NCI-H2227 (cell line): ENCODE results near the gene TMEM38A.
"Not testable (repeated sequence)": the region's sequence is repeated elsewhere in the genome, so short reads cannot be mapped to it uniquely, and the experiment has no call there.

Experiments used
- DNase-seq: peaks from one replicate; lab custom pipeline; 2025; ENCODE audit not compliant: unreplicated experiment; lab: John Stamatoyannopoulos, UW

The TMEM38A gene

DNA sequence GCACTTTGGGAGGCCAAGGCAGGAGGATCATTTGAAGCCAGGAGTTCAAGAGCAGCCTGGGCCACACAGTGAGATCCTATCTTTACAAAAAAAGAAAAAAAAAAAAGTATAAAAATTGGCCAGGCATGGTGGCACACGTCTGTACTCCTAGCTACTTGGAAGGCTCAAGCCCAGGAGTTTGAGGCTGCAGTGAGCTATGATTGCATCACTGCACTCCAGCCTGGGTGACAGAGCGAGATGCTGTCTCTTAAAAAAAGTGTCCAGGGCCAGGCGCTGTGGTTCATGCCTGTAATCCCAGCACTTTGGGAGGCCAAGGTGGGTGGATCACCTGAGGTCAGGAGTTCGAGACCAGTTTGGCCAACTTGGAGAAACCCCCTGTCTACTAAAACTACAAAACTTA, 12.9 kb downstream of the TMEM38A start:
- DNase-seq = not testable (repeated sequence)

DNA sequence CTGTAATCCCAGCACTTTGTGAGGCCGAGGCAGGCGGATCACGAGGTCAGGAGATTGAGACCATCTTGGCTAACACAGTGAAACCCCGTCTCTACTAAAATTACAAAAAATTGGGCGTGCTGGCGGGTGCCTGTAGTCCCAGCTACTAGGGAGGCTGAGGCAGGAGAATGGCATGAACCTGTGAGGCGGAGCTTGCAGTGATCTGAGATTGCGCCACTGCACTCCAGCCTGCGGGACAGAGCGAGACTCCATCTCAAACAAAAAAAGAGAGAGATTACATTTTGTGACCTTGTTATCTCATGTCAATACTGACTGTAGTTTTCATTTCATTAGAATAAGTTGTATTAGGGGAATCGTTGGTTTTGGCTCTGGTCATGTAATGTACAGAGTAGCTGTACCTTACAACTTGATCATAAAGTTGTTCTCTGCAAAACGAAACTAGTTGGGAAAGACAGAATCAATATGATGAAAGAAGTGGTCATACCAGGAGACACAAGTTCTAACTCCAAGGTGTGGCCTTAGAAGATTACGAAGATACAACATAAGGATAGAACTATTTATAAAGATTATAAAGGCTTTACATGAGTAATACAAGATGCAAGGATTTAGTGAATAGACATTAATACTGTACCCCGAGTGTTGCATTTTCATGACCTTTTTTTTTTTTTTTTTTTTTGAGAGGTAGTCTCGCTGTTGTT, 15.3 kb downstream of the TMEM38A start:
- DNase-seq = no peak

DNA sequence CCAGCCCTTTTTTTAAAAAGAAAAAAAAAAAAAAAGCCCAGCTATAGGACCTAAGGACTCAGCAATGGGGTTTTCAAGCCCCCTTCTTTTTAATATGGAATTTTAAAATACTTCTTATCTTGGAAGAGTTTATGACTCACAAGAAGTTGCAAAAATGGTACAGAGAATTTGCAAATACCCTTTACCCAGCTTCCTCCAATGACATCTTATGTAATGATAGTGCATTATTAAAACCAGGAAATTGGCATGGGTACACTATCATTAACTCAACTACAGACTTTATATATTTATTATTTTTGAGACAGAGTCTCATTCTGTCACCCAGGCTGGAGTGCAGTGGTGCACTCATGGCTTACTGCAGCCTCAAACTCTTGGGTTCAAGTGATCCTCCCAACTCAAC, 16.1 kb downstream of the TMEM38A start:
- DNase-seq = no peak

DNA sequence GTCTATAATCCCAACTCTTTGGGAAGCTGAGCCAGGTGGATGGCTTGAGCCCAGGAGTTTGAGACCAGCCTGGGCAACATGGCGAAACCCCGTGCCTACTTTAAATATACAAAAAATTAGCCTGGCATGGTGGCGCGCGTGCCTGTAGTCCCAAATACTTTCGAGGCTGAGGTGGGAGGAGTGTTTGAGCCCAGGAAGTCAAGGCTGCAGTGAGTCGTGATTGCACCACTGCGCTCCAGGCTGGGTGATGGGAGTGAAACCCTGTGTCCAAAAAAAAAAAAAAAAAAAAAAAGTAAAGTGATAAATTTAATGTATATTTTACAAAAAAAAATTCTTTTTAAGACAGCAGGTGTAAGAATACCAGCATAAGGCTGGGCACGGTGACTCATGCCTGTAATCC, 17.6 kb downstream of the TMEM38A start:
- DNase-seq = no peak

DNA sequence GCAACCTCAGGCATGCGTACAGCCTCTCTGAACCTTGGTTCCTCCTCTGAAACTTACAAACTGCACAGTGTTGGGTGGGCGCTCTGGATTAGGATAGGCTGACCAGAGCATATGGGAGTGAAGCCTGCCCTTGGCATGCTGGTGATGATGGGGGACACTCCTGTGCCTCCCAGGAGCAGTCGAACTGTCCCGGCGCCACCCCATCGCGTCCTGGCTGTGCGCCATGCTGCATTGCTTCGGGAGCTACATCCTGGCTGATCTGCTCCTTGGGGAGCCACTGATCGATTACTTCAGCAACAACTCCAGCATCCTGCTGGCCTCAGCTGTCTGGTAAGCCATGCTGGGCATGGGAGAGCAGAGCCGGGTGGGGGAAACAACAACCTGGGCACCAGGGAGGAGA, 18.9 kb downstream of the TMEM38A start:
- DNase-seq = no peak

DNA sequence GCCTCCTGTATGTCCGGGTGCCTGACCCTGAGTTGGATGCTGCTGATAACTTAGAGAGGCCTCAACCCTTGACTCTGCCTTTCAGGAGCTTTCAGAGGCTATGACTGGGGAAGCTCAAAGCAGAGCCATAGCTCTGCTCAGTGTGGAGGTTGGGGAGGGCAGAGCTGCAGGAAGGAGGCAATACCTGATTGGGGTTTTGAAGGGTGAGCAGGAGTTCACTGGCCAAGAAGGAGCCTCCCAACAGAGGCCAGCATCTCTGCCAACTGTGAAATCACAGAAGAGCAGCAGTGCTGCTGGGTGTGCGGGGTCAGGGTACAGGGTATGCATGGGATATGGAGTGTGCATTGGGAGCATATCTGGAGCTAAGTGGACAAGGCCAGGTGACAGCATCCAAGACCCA, 21.6 kb downstream of the TMEM38A start:
- no peak for DNase-seq

DNA sequence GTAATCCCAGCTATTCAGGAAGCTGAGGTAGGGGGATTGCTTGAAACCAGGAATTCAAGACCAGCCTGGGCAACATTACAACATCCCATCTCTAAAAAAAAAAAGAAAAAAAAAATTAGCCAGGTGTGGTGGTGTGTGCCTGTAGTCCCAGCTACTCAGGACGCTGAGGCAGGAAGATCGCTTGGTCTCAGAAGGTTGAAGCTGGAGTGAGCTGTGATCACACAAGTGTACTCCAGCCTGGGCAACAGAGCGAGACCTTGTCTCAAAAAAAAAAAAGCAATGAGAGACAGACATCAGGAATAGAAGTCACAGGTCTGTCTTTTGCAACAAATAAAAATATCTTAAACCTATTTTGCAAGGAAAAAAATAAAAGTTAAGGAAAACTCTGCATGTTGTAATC, 23.3 kb downstream of the TMEM38A start:
- DNase-seq = no peak

DNA sequence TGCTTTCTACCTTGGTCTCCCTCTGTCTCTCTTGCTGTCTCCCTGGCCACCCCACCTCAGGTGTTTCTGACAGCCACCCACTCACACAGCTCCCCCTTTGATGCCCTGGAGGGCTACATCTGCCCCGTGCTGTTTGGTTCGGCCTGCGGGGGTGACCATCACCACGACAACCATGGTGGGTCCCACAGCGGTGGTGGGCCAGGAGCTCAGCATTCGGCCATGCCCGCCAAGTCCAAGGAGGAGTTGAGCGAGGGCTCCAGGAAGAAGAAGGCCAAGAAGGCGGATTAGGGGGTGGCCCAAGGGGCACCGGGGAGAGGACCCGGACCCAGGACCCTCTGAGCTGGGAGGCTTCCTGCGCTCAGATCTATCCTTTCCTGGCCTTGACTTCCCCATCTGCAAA, 27.1 kb downstream of the TMEM38A start:
- DNase-seq = no peak

DNA sequence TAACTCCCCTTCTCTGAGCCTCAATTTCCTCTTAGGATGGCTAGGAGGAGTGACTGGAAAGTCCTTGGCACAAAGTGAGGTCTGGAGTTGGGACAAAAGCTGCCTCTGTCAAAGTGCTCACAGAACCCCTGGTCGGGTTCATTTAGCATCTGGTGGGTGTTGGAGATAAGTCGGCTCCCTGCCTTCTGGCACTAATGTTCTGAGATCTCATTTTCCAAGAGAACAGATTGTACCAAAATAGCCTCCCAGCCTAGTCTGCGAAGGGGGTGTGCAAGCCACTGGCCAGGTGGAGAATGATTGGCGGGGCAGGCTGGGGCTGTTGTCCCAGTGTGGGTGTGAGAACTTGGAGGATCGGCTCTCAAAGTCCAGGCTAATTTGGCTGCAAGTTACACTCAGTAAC, 38.0 kb downstream of the TMEM38A start:
- no peak for DNase-seq

DNA sequence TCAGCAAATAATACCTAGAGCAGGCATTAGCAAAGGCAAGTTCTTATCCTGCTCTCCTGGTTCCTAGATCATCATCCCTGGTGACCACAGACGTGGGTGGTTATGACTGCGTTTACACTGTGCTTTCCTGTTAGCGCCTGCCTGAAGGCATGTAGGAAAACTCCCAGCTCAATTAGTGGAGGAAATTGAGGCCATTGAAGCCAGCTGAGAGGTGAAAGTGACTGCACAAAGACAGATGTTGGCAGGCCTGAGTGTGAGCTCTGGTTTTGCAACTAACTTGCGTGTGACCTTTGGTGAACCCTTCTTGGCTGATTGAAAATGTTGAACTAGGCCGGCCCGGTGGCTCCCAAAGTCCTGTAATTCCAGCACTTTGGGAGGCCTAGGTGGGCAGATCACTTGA, 41.2 kb downstream of the TMEM38A start:
- DNase-seq = no peak

DNA sequence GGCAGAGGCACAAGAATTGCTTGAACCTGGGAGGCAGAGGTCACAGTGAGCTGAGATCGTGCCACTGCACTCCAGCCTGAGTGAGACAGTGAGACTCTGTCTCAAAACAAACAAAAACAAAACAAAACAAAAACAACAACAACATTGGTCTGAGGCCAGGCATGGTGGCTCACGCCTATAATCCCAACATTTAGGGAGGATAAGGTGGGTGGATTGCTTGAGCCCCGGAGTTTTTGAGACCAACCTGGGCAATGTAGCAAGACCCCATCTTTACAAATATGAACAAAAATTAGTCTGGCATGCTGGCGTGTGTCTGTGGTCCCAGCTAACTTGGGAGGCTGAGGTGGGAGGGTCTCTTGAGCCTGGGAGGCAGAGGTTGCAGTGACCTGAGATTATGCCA, 42.7 kb downstream of the TMEM38A start:
- no peak for DNase-seq

DNA sequence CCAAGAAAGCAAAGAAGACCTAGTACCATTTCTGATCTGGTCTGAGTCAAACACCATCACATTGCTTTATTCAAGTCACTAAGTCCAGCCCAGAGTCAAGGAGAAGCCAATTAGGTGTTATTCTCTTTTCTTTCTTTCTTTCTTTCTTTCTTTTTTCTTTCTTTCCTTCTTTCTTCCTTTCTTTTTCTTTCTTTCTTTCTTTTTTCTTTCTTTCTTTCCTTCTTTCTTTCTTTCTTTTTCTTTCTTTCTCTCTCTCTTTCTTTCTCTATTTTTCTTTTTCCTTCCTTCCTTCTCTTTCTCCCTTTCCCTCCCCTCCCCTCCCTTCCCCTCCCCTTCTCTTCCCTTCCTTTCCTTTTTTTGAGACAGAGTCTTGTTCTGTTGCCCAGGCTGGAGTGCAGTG, 49.9 kb downstream of the TMEM38A start:
- not testable (repeated sequence) for DNase-seq

DNA sequence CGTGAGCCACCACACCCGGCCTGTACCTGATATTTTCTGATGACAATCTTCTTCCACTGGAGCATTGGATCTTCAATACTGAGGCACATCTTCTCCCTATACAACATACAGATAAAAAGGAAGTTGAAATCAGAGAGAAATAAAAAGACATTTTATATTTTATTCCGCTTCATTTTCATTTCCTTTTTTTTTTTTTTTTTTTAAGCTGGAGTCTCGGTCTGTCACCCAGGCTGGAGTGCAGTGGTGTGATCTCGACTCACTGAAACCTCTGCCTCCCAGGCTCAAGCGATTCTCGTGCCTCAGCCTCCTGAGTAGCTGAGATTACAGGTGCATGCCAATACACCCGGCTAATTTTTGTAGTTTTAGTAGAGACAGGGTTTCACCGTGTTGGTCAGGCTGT, 51.4 kb downstream of the TMEM38A start:
- DNase-seq = not testable (repeated sequence)

DNA sequence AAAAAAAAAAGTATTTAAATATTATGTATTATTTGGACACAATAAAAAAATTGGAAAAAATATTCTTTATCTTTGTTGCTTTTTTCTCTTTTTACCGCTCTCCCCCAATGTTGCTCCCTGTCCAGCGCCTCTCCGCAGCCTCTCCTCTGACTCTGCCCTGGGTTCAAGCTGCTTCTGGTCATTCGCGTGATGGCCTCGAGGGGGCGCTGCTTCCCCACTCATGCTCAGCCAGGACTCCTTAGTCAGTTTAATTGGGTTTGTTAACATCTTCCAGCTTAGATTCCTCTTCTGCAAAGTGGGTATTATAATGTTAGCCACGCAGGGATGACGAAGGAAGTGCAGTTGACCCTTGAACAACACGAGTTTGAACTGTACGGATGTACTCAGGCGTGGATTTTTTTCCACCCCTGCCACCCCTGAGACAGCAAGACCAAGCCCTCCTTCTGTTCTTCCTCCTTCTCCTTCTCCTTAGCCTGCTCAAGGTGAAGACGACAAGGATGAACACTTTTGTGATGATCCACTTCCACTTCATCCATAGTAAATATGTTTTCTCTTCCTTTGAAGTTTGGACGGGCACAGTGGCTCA, 53.9 kb downstream of the TMEM38A start:
- DNase-seq = peak; percentile 38

DNA sequence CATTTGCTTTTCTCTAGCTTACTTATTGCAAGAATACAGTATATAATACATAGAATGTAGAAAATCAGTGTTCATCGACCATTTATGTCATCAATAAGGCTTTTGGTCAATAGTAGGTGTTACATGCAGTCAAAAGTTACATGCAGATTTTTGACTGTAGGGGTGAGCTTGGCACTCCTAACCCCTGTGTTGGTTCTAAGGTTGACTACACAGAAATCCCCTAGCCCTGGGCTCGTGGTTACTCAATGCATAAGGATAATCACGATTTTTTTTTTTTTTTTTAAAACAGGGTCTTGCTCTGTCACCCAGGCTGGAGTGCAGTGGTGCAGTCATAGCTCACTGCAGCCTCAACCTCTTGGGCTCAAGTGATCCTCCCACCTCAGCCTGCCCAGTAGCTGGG, 54.7 kb downstream of the TMEM38A start:
- DNase-seq = no peak

DNA sequence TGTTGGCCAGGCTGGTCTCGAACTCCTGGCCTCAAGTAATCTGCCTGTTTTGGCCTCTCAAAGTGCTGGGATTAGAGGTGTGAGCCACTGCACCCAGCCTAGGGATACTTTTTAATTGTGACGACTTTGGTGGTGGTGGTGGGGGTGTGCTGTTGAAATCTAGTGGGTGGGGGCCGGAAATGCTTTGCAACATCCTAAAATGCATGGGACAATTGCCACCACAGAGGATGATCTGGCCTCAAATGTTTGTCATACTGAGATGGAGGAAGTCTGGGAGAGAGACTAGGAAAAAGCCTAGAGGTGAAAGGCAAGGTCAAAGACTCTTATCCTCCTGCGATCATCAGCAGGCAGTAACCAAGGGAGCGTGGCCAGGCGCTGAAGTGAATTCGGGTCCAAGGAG, 60.1 kb downstream of the TMEM38A start:
- no peak for DNase-seq

DNA sequence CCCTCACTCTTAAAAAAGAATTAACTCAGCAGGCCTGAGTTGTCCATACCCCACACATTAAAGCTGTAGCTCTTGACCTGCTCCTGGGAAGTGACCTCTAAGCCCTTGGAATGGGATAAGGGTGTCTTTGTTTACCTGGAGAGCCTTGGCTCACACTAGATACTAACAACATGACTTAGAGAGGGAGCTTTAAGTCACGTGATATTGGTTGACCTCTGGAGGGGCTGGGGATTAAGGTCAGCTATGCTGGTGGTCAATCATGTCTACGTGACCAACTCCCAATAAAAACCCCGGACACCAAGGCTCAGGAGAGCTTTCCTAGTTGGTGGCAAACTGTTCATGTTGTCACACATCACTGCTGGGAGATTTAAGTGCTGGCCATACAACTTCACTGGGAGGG, 61.7 kb downstream of the TMEM38A start:
- DNase-seq = no peak

DNA sequence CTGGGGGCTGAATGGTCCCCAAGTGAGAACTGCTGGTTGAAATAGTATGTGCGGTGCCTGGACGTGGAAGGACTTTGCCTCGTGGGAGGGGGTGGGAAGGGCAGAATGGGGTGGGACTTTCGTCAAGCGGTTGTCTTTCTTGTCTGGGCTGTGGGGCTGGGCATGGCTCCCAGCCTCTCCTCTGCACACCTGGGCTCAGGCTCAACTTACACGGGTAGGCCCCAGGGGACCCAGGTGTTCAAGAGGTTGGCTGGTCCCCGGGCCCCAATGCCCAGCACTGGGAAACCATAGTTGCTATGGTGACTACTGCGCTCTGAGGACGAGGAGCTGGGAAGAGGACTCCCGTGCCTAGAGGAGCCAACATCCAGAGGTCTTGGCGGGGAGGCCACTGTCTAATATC, 66.0 kb downstream of the TMEM38A start:
- DNase-seq = no peak

DNA sequence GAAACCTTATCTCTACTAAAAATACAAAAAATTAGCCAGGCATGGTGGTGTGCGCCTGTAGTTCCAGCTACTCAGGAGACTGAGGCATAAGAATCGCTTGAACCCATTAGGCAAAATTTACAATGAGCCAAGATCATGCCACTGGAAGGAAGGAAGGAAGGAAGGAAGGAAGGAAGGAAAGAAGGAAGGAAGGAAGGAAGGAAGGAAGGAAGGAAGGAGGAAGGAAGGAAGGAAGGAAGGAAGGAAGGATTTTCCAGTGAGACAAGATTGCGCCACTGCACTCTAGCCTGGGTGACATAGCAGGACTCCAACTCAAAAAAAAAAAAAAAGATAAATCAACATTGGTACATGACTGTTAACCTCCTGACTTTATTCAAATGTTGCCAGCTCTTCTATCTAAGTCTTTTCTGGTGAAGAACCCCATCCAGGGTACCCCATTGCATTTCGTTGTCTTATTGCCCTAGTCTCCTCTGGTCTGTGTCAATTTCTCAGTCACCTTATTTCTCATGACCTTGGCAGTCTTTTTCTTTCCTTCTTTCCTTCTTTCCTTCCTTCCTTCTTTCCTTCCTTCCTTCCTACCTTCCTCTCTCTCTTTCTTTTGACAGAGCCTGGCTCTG, 74.8 kb downstream of the TMEM38A start:
- DNase-seq = not testable (repeated sequence)

DNA sequence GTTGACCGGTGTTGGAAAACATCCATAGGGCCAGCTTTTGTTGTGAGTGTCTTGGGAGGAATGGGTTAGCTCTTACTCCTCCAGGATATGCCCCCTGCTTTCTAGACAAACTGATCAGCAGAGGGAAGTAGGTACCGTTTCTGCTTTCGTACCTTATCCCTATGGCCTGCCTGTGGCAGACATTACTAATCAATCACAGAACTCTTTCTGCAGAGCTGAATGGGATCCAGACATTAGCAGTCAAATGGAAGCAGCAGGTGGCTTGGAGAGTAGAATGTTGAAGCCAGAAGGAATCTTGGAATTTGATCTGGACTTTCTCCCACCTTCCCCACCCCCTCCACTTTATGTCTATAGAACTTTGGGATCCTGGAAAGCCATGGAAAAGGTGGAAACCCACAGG, 75.8 kb downstream of the TMEM38A start:
- DNase-seq = no peak

DNA sequence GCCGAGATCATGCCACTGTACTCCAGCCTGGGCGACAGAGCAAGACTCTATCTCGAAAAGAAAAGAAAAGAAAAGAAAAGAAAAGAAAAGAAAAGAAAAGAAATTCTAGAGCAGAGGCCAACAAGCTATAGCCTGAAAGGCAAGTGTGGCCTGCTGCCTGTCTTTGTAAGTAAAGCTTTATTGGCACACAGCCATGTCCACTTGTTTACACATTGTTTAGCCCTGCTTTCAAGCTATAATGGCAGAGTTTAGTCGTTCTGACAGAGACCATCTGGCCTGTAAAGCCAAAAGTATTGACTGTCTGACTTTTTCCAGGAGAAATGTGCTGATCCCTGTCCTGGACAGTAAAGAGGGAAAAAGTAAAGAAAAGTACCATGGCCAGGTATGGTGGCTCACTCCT, 77.0 kb downstream of the TMEM38A start:
- no peak for DNase-seq

DNA sequence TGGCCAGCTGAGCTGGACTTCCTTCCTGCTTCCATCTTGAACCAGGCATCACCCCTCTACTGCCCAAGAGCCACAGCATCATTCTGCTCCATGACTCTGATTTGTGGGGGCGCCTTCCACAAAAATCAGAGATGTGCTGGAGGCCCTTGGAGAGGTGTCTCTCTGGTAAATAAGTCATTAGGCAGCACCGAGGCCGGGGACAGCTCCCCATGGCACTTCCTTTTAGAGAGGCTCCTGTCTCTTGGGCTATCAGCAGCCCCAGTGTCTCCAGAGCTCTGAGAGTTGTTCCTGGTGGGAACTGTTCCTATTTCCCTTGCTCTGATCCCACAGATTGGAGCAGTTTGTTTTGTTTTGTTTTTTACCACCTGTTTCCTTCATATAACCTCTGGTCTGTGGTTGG, 78.6 kb downstream of the TMEM38A start:
- DNase-seq = no peak
